Smooth muscle cell (in vitro differentiated cells): Measurements from ENCODE around the gene CFTR. TPM values are rescaled to one million over a fixed set of nuclear protein-coding genes. Genes with fewer than 3 reads are reported as not detected.

Experiments
- DNase-seq: peaks from one replicate; lab custom pipeline; 2025; ENCODE audit not compliant: unreplicated experiment; lab: John Stamatoyannopoulos, UW
- H2AFZ ChIP-seq: fragments of 200-600 bp; sonication (generic); 2 replicates; pipeline ENCODE4 v1.6.0; 2016; ENCODE audit warnings: antibody characterized with exemption, low read depth, mild to moderate bottlenecking
- H3F3A ChIP-seq: fragments of 200-600 bp; sonication (generic); 2 replicates; pipeline ENCODE4 v1.6.0; 2017; ENCODE audit warnings: antibody characterized with exemption, low read depth
- H3K27ac ChIP-seq: fragments of 200-600 bp; sonication (generic); 2 replicates; pipeline ENCODE4 v1.5.1; 2016; ENCODE audit warnings: low read depth, mild to moderate bottlenecking
- H3K27me3 ChIP-seq: fragments of 200-600 bp; sonication (generic); 2 replicates; pipeline ENCODE4 v1.6.1; 2016; ENCODE audit warnings: low read depth, mild to moderate bottlenecking
- H3K36me3 ChIP-seq: fragments of 200-600 bp; sonication (generic); 2 replicates; pipeline ENCODE4 v1.5.1; 2016; ENCODE audit warnings: low read depth
- H3K4me1 ChIP-seq: fragments of 200-600 bp; sonication (generic); 2 replicates; pipeline ENCODE4 v1.5.1; 2016; ENCODE audit warnings: low read depth
- H3K4me2 ChIP-seq: fragments of 200-600 bp; sonication (generic); 2 replicates; pipeline ENCODE4 v1.6.0; 2016; ENCODE audit warnings: mild to moderate bottlenecking
- H3K4me3 ChIP-seq: fragments of 200-600 bp; sonication (generic); 2 replicates; pipeline ENCODE4 v1.5.1; 2016; ENCODE audit warnings: mild to moderate bottlenecking
- H3K79me2 ChIP-seq: fragments of 200-600 bp; sonication (generic); 2 replicates; pipeline ENCODE4 v1.6.0; 2016; ENCODE audit warnings: low read depth, mild to moderate bottlenecking
- H3K9ac ChIP-seq: fragments of 200-600 bp; sonication (generic); 2 replicates; pipeline ENCODE4 v1.6.0; 2016; ENCODE audit warnings: low read depth
- H3K9me3 ChIP-seq: fragments of 200-600 bp; sonication (generic); replicated peaks from 2 replicates; pipeline ENCODE4 v1.5.1; 2016; ENCODE audit warnings: low read depth
- H4K20me1 ChIP-seq: fragments of 200-600 bp; sonication (generic); 2 replicates; pipeline ENCODE4 v1.6.0; 2016; ENCODE audit warnings: low read depth
- WGBS: methylation state at CpG from one replicate; pipeline ENCODE4 v1.1.7; 2016; ENCODE audit warnings: low lambda C conversion rate; 5-methylcytosine and 5-hydroxymethylcytosine counted together
- polyA plus RNA-seq: library from polyadenylated mRNA; unstranded; fragments of >200 nt; fragmentation: Nextera tagmentation; extraction: Ambion mirVana; gene quantifications from 2 replicates; pipeline ENCODE4 v1.2.1, GENCODE V29; 2016
- total RNA-seq: library from RNA; depleted of rRNA; stranded (reverse); fragments of >200 nt; gene quantifications from 2 replicates; pipeline ENCODE4 v1.2.3, GENCODE V29; 2014
- TF ChIP-seq, protein P1 (sequence below): fragments of 200-600 bp; sonication (generic); IDR thresholded peaks from 2 replicates; pipeline ENCODE4 v1.5.1; 2017; ENCODE audit warnings: borderline replicate concordance, mild to moderate bottlenecking, antibody characterized with exemption; ENCODE audit not compliant: insufficient read depth, poor library complexity, severe bottlenecking

CFTR gene
- total and polyA plus RNA-seq, 2 experiments from 2014 or later: 0.53 to 1.6 TPM

DNA sequence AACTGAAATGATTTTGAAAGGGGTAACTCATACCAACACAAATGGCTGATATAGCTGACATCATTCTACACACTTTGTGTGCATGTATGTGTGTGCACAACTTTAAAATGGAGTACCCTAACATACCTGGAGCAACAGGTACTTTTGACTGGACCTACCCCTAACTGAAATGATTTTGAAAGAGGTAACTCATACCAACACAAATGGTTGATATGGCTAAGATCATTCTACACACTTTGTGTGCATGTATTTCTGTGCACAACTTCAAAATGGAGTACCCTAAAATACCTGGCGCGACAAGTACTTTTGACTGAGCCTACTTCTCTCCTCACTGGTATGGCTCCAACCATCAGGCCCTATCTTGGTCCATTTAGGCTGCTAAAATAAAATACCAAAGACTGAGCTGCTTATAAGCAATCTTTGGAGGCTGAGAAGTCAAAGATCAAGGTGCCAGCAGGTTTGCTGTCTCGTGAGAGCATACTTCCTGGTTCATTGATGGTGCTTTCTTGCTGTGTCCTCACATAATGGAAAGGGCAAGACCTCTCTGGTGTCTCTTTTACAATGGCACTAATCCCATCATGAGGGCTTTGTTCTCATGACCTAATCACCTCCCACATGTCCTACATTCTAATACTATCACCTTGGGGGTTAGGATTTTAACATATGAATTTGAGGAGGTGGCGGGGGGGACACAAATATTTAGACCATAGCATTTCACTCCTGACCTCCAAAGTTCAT, 173.3 kb downstream of the CFTR start:
- 94% methylated on average over 4 of the region's 4 CpGs for WGBS
- Histone ChIP-seq H4K20me1 (no peaks in the 10 kb centered on the region), H3K27ac (no peak overlapping the region), H3F3A (no peaks in the 10 kb centered on the region), H3K4me1 (no peaks in the 10 kb centered on the region), H2AFZ (no peak overlapping the region), H3K4me2 (no peak overlapping the region), H3K9me3 (no peaks in the 10 kb centered on the region), H3K27me3 (no peaks in the 10 kb centered on the region), H3K79me2 (no peaks in the 10 kb centered on the region), H3K9ac (no peak overlapping the region), H3K4me3 (no peak overlapping the region), H3K36me3 (no peaks in the 10 kb centered on the region)
- TF ChIP-seq, protein P1, sequence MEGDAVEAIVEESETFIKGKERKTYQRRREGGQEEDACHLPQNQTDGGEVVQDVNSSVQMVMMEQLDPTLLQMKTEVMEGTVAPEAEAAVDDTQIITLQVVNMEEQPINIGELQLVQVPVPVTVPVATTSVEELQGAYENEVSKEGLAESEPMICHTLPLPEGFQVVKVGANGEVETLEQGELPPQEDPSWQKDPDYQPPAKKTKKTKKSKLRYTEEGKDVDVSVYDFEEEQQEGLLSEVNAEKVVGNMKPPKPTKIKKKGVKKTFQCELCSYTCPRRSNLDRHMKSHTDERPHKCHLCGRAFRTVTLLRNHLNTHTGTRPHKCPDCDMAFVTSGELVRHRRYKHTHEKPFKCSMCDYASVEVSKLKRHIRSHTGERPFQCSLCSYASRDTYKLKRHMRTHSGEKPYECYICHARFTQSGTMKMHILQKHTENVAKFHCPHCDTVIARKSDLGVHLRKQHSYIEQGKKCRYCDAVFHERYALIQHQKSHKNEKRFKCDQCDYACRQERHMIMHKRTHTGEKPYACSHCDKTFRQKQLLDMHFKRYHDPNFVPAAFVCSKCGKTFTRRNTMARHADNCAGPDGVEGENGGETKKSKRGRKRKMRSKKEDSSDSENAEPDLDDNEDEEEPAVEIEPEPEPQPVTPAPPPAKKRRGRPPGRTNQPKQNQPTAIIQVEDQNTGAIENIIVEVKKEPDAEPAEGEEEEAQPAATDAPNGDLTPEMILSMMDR: no peak
- DNase-seq: no peak

DNA sequence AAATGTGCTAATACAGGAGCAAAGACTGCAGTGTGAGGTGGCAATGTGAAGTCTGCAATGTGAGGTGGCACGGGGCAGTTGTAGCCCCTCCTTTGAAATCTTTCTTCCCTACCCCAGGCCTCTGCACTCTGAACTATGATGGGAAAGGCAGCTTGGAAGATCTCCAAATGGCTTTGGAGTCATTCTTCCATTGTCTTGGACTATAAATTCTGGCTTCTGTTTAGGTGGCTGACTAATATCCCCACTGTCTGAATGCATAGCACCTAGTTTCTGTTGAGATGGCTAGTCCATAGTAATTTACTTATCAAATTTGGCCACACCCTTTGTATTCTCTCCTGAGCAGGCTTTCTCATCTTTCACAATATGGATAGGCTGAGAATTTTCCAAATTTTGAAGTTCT, 175.0 kb downstream of the CFTR start:
- no peaks in the 10 kb centered on the region for H3K27me3 ChIP-seq
- H3K9me3 ChIP-seq: no peaks in the 10 kb centered on the region
- no peaks in the 10 kb centered on the region for H3K79me2 ChIP-seq
- H3K4me3 ChIP-seq: no peak overlapping the region
- no peaks in the 10 kb centered on the region for H3K4me1 ChIP-seq
- WGBS: 87% methylated on average over 1 of the region's 1 CpG
- TF ChIP-seq, protein P1: no peak
- H3K36me3 ChIP-seq: no peaks in the 10 kb centered on the region
- DNase-seq: no peak
- no peak overlapping the region for H3K4me2 ChIP-seq
- H2AFZ ChIP-seq: no peak overlapping the region
- no peaks in the 10 kb centered on the region for H4K20me1 ChIP-seq
- no peaks in the 10 kb centered on the region for H3F3A ChIP-seq
- H3K9ac ChIP-seq: no peak overlapping the region
- no peak overlapping the region for H3K27ac ChIP-seq

DNA sequence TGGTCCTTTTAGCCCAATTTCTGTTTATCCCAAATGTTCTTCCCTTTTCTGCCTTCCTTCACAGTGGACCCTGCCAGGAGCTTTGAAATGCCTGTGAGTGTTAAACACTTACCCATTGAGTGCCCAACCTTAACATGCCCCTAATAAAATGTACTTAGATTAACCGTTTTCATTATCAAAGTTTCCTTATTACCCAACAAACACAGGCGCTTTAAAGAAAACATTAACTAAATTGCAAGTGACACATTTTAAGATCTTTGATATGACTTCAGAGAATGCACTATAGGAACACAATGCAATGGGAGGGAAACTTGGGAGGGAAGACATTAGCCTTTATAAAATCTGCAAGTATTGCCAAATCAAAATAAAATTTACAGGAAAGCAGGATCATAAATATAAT, 177.0 kb downstream of the CFTR start:
- Histone ChIP-seq H3K79me2 (no peaks in the 10 kb centered on the region), H3K36me3 (no peaks in the 10 kb centered on the region), H3K4me2 (no peak overlapping the region), H3K4me1 (no peaks in the 10 kb centered on the region), H3K9ac (no peak overlapping the region), H3K9me3 (no peaks in the 10 kb centered on the region), H3F3A (no peaks in the 10 kb centered on the region), H2AFZ (no peak overlapping the region), H4K20me1 (no peaks in the 10 kb centered on the region), H3K4me3 (no peak overlapping the region), H3K27me3 (no peaks in the 10 kb centered on the region), H3K27ac (no peak overlapping the region)
- TF ChIP-seq, protein P1: no peak
- WGBS: 86% methylated on average over 2 of the region's 2 CpGs
- DNase-seq: no peak

DNA sequence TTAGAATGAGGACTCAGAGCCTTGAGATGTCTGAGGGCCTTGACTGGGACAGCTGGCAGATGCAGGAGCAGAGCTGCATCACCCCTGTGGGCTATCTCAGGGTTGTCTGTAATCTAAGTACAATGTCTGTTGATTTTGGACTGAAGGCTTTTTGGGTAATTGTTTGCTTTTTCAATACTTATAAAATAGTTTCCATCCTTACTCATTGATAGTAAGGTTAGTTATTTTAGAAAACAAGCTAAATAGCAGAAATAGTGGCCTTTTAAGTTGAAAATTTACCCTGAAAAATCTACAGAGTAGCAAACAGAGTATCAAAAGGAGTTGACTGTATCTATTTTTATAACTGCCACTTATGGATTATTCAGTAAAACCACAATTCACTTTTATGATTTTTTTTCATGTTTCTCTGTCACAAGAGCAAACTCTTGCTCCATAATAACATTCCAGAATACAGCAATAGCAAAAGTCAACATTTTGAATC, 179.7 kb downstream of the CFTR start:
- no peaks in the 10 kb centered on the region for H4K20me1 ChIP-seq
- no peak overlapping the region for H3K4me2 ChIP-seq
- no peaks in the 10 kb centered on the region for H3K79me2 ChIP-seq
- no peak overlapping the region for H3K4me3 ChIP-seq
- H3K9me3 ChIP-seq: no peaks in the 10 kb centered on the region
- H2AFZ ChIP-seq: no peak overlapping the region
- TF ChIP-seq, protein P1: no peak
- H3K36me3 ChIP-seq: no peaks in the 10 kb centered on the region
- H3K9ac ChIP-seq: no peak overlapping the region
- no peak for DNase-seq
- no peak overlapping the region for H3K27ac ChIP-seq
- H3K4me1 ChIP-seq: no peaks in the 10 kb centered on the region
- H3K27me3 ChIP-seq: no peaks in the 10 kb centered on the region
- no peaks in the 10 kb centered on the region for H3F3A ChIP-seq
